IPS-NIHi11 (cell line): ENCODE results near the gene CPPED1.
"Not testable (repeated sequence)": the region's sequence is repeated elsewhere in the genome, so short reads cannot be mapped to it uniquely, and the experiment has no call there.

Experiments
- DNase-seq: peaks from one replicate; pipeline ENCODE4 v3.0.0; 2012; ENCODE audit warnings: mixed read lengths, low spot score

Gene CPPED1

DNA sequence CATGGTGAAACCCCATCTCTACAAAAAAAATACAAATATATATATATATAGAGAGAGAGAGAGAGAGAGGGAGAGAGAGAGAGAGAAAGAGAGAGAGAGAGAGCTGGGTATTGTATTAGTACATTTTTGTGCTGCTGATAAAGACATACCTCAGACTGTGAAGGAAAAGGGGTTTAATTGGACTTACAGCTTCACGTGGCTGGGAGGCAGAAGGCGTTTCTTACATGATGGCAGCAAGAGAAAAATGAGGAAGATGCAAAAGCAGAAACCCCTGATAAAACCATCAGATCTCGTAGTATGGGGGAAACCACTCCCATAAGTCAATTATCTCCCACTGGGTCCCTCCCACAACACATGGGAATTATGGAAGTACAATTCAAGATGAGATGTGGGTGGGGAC, 37.5 kb downstream of the CPPED1 start:
- not testable (repeated sequence) for DNase-seq

DNA sequence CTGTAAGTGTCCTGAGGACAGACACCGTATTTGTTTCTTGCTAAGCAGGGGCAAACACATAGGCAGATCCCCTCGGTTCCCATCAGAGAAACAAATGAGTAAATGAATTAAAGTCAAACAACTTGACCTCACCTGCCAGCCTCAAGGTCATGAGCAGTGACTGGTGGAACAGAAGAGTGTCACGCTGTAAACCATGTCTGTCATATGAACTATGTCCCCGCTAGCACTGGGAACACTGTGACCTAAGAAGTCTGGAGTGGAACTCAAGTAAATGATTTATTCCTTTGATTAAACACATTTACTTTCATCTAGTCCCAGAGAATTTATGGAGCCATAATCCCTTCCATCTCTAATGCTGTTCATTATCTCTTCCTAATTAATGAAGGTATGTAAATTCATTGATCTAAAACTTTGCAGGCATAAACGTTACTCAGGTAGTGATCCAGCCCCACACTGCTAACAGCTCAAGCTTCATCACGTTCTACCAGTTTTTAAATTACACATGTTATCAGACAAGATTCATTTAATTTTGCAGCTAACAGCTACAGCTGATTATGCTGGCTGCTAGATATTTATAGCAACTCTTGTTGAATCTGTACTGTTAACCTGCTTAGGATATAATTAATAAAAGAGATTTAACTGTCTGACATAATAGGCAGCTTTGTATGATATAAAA, 38.7 kb downstream of the CPPED1 start:
- DNase-seq: no peak

DNA sequence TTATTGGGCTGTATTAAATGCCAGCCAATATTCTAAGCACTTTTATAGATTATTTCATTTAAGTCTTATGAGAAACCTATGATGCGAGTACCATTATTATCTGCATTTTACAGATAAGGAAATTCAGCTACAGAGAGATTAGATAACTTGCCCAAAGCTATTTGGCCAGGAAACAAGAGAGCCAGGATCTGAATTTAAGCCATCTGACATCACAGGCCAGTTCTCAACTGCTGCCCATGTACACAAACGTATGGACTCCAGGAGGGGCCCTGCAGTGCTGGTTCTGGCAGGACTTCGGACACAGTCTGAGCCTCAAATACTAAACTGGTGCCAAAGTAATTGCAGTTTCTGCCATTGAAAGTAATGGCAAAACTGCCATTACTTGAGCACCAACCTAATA, 40.2 kb downstream of the CPPED1 start:
- no peak for DNase-seq

- no peak for DNase-seq
These were observed 42.7 kb downstream of the CPPED1 start for GRCh38 chr16:12760819-12761611.

GRCh38 chr16:12758670-12759558, 44.8 kb downstream of the CPPED1 start:
- no peak for DNase-seq

DNA sequence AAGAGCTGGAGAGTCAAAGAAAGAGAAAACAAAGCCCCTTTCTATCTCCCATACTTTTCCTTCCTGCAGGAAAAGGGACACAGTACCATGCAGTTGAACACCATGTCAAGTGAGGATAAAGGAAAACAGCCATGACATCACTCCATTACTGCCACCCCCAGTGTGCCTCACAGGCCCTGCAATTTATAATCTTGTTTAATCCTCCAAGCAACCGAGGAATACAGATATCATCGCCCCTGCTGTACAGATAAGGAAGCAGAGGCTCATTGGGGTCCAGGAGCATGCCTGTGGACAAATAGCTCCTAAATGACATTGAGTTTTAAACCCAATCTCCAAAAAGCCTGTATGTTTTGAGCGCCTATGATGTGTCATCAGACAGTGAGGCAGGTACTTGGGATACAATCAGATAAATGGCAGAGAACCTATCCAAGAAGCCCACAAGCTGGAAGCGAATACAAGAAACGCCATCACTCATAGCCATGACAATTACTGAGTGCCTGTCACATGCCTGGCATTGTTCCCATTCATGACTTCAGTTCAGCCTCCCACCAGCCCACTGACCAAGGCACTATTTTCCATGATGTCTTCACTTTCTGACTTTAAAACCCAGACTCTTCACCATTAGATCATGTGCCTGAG, 45.5 kb downstream of the CPPED1 start:
- DNase-seq: no peak

GRCh38 chr16:12757546-12757945, 46.1 kb downstream of the CPPED1 start:
- no peak for DNase-seq

- no peak for DNase-seq
These were observed 48.7 kb downstream of the CPPED1 start for GRCh38 chr16:12754824-12755543.

DNA sequence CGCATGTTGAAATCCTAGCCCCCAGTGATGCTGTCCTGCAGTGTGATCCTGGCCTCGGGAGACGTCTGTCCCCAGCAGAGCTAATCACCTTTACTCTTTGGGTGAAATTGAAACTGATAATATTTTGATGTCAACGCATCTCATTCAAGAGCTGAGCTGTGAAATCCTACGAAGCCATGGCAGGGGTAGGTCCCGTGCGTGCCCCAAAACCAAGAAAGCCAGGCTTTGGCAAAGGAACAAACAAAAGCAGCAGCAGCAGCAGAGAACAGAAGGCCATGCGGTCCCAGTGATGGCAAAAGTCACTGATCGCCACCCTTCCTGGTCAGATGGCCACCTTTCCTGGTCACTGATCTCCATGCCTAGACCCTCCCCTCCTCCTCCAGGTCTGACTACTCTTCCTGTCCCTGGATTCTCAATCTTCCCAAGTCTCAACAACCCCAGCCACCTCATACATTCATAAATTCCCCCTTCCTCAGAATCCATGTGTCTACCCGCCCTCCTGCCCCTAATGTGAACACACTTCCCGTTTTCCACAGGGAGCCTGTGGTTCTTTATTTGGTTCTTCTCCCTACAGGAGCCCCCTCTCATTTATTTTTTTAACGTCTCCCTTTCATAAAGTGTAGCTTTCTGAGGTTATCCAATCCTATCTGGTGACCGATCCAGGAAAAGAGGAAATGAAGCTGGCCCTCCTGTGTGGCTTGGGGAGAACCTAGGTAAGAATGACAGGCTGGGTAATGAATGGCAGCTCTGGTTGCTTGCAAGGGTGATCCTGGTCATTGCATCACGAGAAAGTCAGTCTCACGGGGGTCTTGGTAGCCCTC, 50.3 kb downstream of the CPPED1 start:
- DNase-seq: no peak

DNA sequence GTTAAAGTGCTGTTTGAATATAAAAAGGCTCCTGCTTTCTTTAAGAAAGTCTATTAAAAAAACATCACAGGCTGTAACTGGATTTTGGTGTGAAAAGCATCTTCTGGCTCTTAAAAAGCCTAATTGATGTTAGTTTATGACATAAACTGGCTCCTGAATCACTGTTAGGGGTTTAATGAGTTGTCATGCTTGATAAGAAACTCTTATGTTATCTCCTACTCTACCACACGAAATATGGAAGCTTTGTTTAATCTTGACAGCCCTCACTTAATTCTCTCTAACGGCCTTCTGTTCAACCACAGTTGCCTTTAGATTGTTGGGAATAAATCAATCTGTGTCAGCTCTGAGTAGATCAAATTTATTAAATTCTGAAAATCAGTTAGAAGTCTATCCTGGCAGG, 51.5 kb downstream of the CPPED1 start:
- no peak for DNase-seq

DNA sequence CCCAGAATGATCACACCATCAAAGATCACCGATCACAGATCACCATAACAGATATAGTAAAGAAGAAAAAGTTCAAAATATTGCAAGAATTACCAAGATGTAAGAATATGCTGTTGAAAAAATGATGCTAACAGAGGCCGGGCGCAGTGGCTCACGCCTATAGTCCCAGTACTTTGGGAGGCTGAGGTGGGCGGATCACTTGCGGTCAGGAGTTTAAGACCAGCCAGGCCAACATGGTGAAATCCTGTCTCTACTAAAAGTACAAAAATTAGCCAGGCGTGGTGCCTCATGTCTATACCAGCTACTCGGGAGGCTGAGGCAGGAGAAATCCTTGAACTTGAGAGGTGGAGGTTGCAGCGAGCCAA, 53.2 kb downstream of the CPPED1 start:
- no peak for DNase-seq

GRCh38 chr16:12749076-12749475, 54.6 kb downstream of the CPPED1 start:
- DNase-seq: no peak

DNA sequence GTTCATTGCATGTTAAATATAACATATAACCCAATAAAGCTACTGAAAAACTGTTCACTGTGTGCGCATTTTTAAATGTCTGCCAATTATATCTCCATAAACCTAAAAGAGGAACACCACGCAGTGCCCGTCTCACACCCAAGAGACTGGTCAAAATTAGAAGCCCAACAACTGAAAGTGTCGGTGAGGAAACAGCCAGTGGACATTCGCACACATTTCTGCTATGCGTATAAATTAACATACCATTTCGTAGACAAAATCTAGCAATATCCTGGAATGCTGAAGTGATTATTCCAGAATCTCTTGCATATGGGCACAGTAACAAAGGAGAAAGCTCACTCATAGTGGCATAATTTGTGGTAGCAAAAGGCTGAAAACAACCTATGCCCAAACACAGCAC, 55.9 kb downstream of the CPPED1 start:
- DNase-seq: no peak

DNA sequence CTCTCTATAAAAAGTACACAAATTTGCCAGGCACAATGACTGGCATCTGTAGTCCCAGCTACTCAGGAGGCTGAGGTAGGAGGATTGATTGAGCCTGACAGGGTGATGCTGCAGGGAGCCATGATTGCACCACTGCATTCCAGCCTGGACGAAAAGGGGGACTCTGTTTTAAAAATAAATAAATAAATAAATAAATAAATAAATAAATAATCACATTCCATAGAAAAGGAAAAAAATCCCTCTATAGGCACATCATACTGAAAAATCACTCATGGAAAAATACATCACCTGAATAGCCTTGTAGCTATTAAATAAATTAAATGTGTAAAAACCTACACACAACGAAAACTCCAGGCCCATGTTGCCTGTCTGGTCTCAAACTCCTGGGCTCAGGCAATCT, 56.4 kb downstream of the CPPED1 start:
- no peak for DNase-seq

- DNase-seq: no peak
These were observed 58.8 kb downstream of the CPPED1 start for GRCh38 chr16:12744860-12745259.

DNA sequence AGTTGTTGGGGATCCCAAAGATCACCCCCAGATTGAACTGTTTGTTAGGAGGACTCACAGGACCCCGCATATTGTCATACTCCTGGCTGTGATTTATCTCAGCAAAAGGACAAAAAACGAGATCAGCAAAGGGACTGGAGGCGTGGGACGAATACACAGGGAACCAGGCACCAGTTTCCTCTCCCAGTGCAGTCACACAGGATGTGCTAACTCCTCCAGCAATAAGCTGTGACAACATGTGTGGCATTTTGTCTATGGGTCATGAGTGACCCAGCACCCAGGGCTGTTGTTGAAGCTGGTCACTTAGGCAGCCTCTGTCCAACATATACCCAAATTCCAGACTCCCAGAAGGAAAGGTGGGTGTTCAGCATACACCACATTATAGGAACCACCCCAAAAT, 60.9 kb downstream of the CPPED1 start:
- no peak for DNase-seq

- no peak for DNase-seq
These were observed 62.6 kb downstream of the CPPED1 start for GRCh38 chr16:12740986-12741610.

- DNase-seq: no peak
These were observed 63.9 kb downstream of the CPPED1 start for GRCh38 chr16:12739738-12740137.

GRCh38 chr16:12737563-12737962, 66.1 kb downstream of the CPPED1 start:
- DNase-seq: no peak

GRCh38 chr16:12735805-12736204, 67.9 kb downstream of the CPPED1 start:
- DNase-seq: no peak
